ENCODE measurements around the gene DUOX2.
"Not testable (repeated sequence)": the region's sequence is repeated elsewhere in the genome, so short reads cannot be mapped to it uniquely, and the experiment has no call there.

DUOX2 gene

GRCh38 chr15:45099549-45100165 is 14.3 kb downstream of the DUOX2 start:
- no peak for DNase-seq

GRCh38 chr15:45097466-45097865 is 16.5 kb downstream of the DUOX2 start:
- no peak for DNase-seq

GRCh38 chr15:45095661-45096060 is 18.3 kb downstream of the DUOX2 start:
- no peak for DNase-seq

GRCh38 chr15:45094358-45094730 is 19.6 kb downstream of the DUOX2 start:
- no peak for DNase-seq

- no peak for DNase-seq
Observed at GRCh38 chr15:45093622-45094357, 20.2 kb downstream of the DUOX2 start.

- DNase-seq: no peak
Observed at GRCh38 chr15:45093013-45093412, 21.0 kb downstream of the DUOX2 start.

- no peak for DNase-seq
Observed at GRCh38 chr15:45091576-45091975, 22.4 kb downstream of the DUOX2 start.

- DNase-seq: peak; percentile 17
Observed at GRCh38 chr15:45091161-45091560, 22.8 kb downstream of the DUOX2 start.

- DNase-seq: no peak
Observed at GRCh38 chr15:45089712-45090373, 24.1 kb downstream of the DUOX2 start.

- DNase-seq: peak; percentile 11
Observed at GRCh38 chr15:45088801-45089711, 24.9 kb downstream of the DUOX2 start.

- DNase-seq: no peak
Observed at GRCh38 chr15:45087513-45087912, 26.5 kb downstream of the DUOX2 start.

GRCh38 chr15:45084163-45084562 is 29.8 kb downstream of the DUOX2 start:
- DNase-seq: no peak

- DNase-seq: no peak
Observed at GRCh38 chr15:45083223-45083622, 30.7 kb downstream of the DUOX2 start.

GRCh38 chr15:45082412-45082811 is 31.6 kb downstream of the DUOX2 start:
- not testable (repeated sequence) for DNase-seq

- not testable (repeated sequence) for DNase-seq
Observed at GRCh38 chr15:45080593-45080992, 33.4 kb downstream of the DUOX2 start.

- DNase-seq: not testable (repeated sequence)
Observed at GRCh38 chr15:45079628-45080246, 34.2 kb downstream of the DUOX2 start.

- not testable (repeated sequence) for DNase-seq
Observed at GRCh38 chr15:45079201-45079600, 34.8 kb downstream of the DUOX2 start.

GRCh38 chr15:45077391-45077790 is 36.6 kb downstream of the DUOX2 start:
- DNase-seq: not testable (repeated sequence)

- DNase-seq: not testable (repeated sequence)
Observed at GRCh38 chr15:45075440-45076320, 38.3 kb downstream of the DUOX2 start.

GRCh38 chr15:45073602-45074001 is 40.4 kb downstream of the DUOX2 start:
- DNase-seq: not testable (repeated sequence)

- not testable (repeated sequence) for DNase-seq
Observed at GRCh38 chr15:45069942-45070360, 44.0 kb downstream of the DUOX2 start.
